IPS-18a (cell line): ENCODE data around the gene SCAMP2.
"Not testable (repeated sequence)": the region's sequence is repeated elsewhere in the genome, so short reads cannot be mapped to it uniquely, and the experiment has no call there.

Experiments
- H3K27ac ChIP-seq: one replicate; pipeline ENCODE4 v1.5.1; 2013; ENCODE audit warnings: low read length
- H3K27me3 ChIP-seq: one replicate; pipeline ENCODE4 v1.6.1; 2013; ENCODE audit warnings: mild to moderate bottlenecking, low read length; ENCODE audit not compliant: control insufficient read depth, insufficient read depth
- H3K36me3 ChIP-seq: one replicate; pipeline ENCODE4 v1.6.1; 2013; ENCODE audit warnings: low read depth, low read length; ENCODE audit not compliant: control insufficient read depth
- H3K4me1 ChIP-seq: one replicate; pipeline ENCODE4 v1.6.1; 2013; ENCODE audit warnings: low read depth, low read length; ENCODE audit not compliant: control insufficient read depth
- H3K4me3 ChIP-seq: one replicate; pipeline ENCODE4 v1.5.1; 2013; ENCODE audit warnings: low read length
- H3K9ac ChIP-seq: one replicate; pipeline ENCODE4 v1.6.1; 2013; ENCODE audit warnings: mild to moderate bottlenecking, low read length, moderate library complexity
- H3K9me3 ChIP-seq: one replicate; pipeline ENCODE4 v1.6.1; 2013; ENCODE audit warnings: low read depth, low read length; ENCODE audit not compliant: control insufficient read depth

Gene SCAMP2

GRCh38 chr15:74902295-74903075, 29.3 kb upstream of the SCAMP2 start:
- no peak overlapping the region for H3K9ac ChIP-seq
- H3K36me3 ChIP-seq, result peaks cover 57% of the 10 kb centered on the region

GRCh38 chr15:74901612-74902063, 28.5 kb upstream of the SCAMP2 start:
- Histone ChIP-seq H3K27ac (no peak overlapping the region), H3K9me3 (no peaks in the 10 kb centered on the region), H3K9ac (no peak overlapping the region), H3K27me3 (no peaks in the 10 kb centered on the region), H3K4me1 (no peaks in the 10 kb centered on the region), H3K36me3 (peaks cover 64% of the 10 kb centered on the region), H3K4me3 (no peak overlapping the region)

More at GRCh38 chr15:74902295-74903075, 29.3 kb upstream of the SCAMP2 start:
- no peaks in the 10 kb centered on the region for H3K27me3 ChIP-seq
- H3K4me1 ChIP-seq, result no peaks in the 10 kb centered on the region
- H3K27ac ChIP-seq, result no peak overlapping the region
- H3K4me3 ChIP-seq, result no peak overlapping the region
- no peaks in the 10 kb centered on the region for H3K9me3 ChIP-seq

DNA sequence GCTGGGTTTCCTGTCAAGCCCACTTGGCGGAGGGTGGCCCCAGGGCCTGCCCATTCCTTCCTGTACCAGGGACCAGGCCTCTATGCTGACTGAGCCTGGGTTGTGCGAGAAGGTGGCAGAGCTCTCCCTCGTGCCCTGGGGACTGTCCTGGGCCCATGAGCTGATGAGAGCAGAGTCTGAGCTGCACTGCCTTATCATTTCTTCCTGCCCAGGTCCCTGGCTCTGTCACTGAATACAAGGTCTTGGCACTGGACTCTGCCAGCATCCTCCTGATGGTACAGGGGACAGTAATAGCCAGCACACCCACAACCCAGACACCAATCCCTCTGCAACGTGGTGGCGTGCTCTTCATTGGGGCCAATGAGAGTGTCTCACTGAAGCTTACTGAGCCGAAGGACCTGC, 24.1 kb upstream of the SCAMP2 start:
- H3K27ac ChIP-seq, result no peak overlapping the region
- peaks cover 57% of the 10 kb centered on the region for H3K36me3 ChIP-seq
- no peak overlapping the region for H3K9ac ChIP-seq
- no peak overlapping the region for H3K4me3 ChIP-seq
- H3K9me3 ChIP-seq, result no peaks in the 10 kb centered on the region
- H3K4me1 ChIP-seq, result no peaks in the 10 kb centered on the region
- no peaks in the 10 kb centered on the region for H3K27me3 ChIP-seq

DNA sequence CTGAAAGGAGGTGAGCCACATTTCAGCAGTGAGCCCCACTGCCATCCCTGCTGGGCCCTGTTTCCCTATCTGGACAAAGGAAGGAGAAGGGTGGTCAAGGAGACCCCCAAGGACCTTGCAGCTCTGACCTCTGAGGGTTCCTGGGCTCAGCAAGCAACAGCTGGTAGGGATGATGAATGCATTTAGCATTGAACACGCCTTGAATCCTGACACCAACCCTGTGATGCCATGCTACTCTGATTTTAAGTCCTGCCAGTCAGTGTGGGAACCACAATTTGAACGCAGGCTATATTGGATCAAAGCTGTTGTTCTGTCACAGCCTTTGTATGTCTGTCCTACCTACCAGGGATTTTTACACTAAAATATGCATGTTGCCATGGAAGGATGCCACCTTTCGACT, 23.2 kb upstream of the SCAMP2 start:
- Histone ChIP-seq H3K36me3 (peaks cover 55% of the 10 kb centered on the region), H3K27ac (no peak overlapping the region), H3K27me3 (no peaks in the 10 kb centered on the region), H3K9me3 (no peaks in the 10 kb centered on the region), H3K4me3 (no peak overlapping the region), H3K4me1 (no peaks in the 10 kb centered on the region), H3K9ac (no peak overlapping the region)

DNA sequence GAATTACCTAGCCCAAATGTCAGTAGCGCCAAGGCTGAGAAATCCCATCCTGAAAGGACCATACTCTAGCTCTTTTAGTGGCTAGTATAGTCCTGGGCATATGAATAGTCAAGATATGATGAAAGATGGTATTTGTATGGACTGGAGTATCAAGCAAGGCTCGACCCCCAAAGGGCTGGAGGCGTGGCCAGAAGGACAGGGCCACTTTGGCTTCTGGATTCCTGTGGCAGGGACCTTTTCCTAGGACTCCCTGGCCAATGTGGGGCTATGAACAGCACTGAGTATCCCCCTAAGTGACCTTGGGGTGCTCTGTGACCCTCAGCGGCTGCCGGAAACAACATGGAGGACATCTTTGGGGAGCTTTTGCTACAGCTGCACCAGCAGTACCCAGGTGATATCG, 22.7 kb upstream of the SCAMP2 start:
- no peak overlapping the region for H3K4me3 ChIP-seq
- H3K36me3 ChIP-seq, result peaks cover 55% of the 10 kb centered on the region
- H3K27ac ChIP-seq, result no peak overlapping the region
- no peaks in the 10 kb centered on the region for H3K9me3 ChIP-seq
- no peaks in the 10 kb centered on the region for H3K4me1 ChIP-seq
- no peak overlapping the region for H3K9ac ChIP-seq
- H3K27me3 ChIP-seq, result no peaks in the 10 kb centered on the region

DNA sequence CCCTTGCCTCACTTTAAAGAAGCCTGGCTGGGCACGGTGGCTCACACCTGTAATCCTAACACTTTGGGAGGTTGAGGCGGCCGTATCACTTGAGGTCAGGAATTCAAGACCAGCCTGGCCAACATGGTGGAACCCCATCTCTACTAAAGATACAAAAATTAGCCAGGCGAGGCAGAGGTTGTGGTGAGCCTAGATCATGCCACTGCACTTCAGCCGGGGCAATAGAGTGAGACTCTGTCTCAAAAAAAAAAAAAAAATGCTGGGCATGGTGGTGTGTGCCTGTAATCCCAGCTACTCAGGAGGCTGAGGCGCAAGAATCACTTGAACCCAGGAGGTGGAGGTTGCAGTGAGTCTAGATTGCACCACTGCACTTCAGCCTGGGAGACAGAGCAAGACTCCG, 21.2 kb upstream of the SCAMP2 start:
- not testable (repeated sequence) for H3K4me3 ChIP-seq

DNA sequence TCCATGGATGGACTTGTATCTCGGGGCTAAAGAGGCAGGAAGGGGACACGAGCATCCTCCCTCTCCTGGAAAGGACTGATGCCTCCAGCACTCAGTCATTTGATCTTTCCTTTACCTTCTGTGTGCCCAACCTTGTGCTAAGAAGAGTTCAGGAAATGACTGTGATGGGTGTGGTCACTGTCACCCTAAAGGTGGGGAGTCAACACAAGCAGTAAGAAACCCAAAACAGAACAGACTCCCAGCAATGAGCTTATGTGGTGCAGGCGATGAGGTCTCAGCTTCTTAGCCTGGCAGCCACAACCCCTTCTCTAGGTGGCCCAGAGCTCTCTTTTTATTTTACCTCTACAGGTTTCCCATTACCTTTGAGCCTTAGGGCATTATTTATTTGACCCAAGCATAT, 20.5 kb upstream of the SCAMP2 start:
- Histone ChIP-seq H3K4me3 (no peak overlapping the region), H3K36me3 (peaks cover 33% of the 10 kb centered on the region), H3K4me1 (no peaks in the 10 kb centered on the region), H3K9me3 (no peaks in the 10 kb centered on the region), H3K9ac (no peak overlapping the region), H3K27ac (no peak overlapping the region), H3K27me3 (no peaks in the 10 kb centered on the region)

More for the DNA sequence above, 21.2 kb upstream of the SCAMP2 start:
- H3K36me3 ChIP-seq, result peaks cover 41% of the 10 kb centered on the region
- H3K9ac ChIP-seq, H3K27me3 ChIP-seq, H3K9me3 ChIP-seq, H3K27ac ChIP-seq, H3K4me1 ChIP-seq: not testable (repeated sequence)

- Histone ChIP-seq H3K4me3 (no peak overlapping the region), H3K27me3 (no peaks in the 10 kb centered on the region), H3K4me1 (no peaks in the 10 kb centered on the region), H3K9me3 (no peaks in the 10 kb centered on the region), H3K27ac (no peak overlapping the region), H3K36me3 (peaks cover 31% of the 10 kb centered on the region), H3K9ac (no peak overlapping the region)
Observed at GRCh38 chr15:74892931-74893330, 19.8 kb upstream of the SCAMP2 start.

- Histone ChIP-seq H3K4me1 (no peaks in the 10 kb centered on the region), H3K27ac (no peak overlapping the region), H3K9me3 (no peaks in the 10 kb centered on the region), H3K27me3 (no peaks in the 10 kb centered on the region), H3K4me3 (no peak overlapping the region), H3K9ac (no peak overlapping the region), H3K36me3 (peaks cover 27% of the 10 kb centered on the region)
Observed at GRCh38 chr15:74892313-74892712, 19.1 kb upstream of the SCAMP2 start.

DNA sequence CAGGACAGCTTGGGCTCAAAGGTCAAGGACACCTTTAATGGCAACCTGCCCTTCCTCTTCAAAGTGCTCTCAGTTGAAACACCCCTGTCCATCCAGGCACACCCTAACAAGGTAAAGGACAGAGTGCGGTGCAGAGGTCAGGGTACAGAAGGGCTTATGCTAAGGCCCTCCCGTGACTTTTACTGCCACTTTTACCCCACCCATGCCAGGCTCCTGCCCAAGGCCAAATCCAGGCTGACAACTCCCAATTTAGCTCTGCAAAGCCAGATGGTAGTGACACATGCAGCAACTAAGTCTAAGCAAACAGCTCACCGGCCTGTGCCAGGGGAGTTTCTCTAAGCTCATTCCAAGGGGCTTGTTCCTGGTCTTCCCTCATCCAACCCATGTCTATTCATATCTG, 18.3 kb upstream of the SCAMP2 start:
- H3K4me3 ChIP-seq, result no peak overlapping the region
- H3K4me1 ChIP-seq, result no peaks in the 10 kb centered on the region
- no peak overlapping the region for H3K9ac ChIP-seq
- H3K27me3 ChIP-seq, result no peaks in the 10 kb centered on the region
- H3K36me3 ChIP-seq, result peaks cover 22% of the 10 kb centered on the region
- H3K9me3 ChIP-seq, result no peaks in the 10 kb centered on the region
- H3K27ac ChIP-seq, result no peak overlapping the region

GRCh38 chr15:74890665-74890960, 17.4 kb upstream of the SCAMP2 start:
- Histone ChIP-seq H3K4me1 (no peaks in the 10 kb centered on the region), H3K27me3 (no peaks in the 10 kb centered on the region), H3K27ac (no peak overlapping the region), H3K9me3 (no peaks in the 10 kb centered on the region), H3K9ac (peak overlapping the region; percentile 76), H3K36me3 (peaks cover 22% of the 10 kb centered on the region), H3K4me3 (peak overlapping the region; percentile 80)

GRCh38 chr15:74889883-74890664, 16.9 kb upstream of the SCAMP2 start, which contains the start of gene MPI:
MPI (plus strand) TSS chr15:74890042; CDS start chr15:74890074, 32 bp downstream.
- Histone ChIP-seq H3K9me3 (no peaks in the 10 kb centered on the region), H3K4me1 (no peaks in the 10 kb centered on the region), H3K4me3 (peak within 1 kb of the TSS; percentile 80), H3K27ac (no peak within 1 kb of the TSS), H3K36me3 (peaks cover 22% of the 10 kb centered on the region), H3K9ac (peak within 1 kb of the TSS; percentile 76), H3K27me3 (no peaks in the 10 kb centered on the region)
